Measurements from ENCODE around the gene UPF2.

DNA sequence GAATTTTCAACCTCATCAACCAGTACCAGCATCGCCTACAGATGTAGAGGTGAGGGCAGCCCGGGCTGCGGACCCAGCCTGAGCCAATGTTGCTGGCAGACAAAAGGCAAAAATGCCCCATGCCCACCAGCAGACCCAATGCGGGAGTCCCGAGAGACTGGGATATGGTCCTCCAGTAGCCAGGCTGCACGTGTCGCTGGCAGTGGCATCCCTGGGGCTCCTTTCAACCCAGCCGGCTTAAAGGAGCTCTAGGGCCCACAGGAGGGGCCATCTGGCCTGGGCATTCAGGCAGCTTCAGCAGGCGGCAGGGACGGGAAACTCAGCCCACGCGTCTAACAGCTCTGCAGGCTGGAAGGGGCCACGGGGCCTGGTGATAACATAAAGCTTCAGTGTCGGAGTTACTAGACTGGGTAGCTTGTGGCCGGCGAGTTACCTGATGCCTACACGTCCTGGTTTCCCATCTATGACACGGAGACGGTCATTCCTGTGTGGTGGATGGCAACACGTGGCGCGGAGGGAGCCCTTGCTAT is 148.8 kb downstream of the UPF2 start:
- TF ChIP-seq, protein P1, sequence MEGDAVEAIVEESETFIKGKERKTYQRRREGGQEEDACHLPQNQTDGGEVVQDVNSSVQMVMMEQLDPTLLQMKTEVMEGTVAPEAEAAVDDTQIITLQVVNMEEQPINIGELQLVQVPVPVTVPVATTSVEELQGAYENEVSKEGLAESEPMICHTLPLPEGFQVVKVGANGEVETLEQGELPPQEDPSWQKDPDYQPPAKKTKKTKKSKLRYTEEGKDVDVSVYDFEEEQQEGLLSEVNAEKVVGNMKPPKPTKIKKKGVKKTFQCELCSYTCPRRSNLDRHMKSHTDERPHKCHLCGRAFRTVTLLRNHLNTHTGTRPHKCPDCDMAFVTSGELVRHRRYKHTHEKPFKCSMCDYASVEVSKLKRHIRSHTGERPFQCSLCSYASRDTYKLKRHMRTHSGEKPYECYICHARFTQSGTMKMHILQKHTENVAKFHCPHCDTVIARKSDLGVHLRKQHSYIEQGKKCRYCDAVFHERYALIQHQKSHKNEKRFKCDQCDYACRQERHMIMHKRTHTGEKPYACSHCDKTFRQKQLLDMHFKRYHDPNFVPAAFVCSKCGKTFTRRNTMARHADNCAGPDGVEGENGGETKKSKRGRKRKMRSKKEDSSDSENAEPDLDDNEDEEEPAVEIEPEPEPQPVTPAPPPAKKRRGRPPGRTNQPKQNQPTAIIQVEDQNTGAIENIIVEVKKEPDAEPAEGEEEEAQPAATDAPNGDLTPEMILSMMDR (conservative IDR thresholded peaks at IDR 0.05; ENCODE audit: low read depth, low read length), result no peak
- TF ChIP-seq EZH2 (IDR thresholded peaks at IDR 0.05; ENCODE audit: borderline replicate concordance, low read depth, low read length, poor library complexity, severe bottlenecking), result no peak

All from A673 (cell line).